Spleen (tissue), 7 donors: Measurements from ENCODE around the gene EVA1B.

Experiments
- POLR2AphosphoS5 ChIP-seq, 3 donors: sonication (generic); formaldehyde crosslinking; IDR thresholded peaks; one replicate each; pipeline ENCODE4 v1.5.1; 2017; ENCODE audit warnings: antibody characterized with exemption in 3 of 3
- TF ChIP-seq, protein P1 (sequence below), 11 experiments: fragments of 200-600 bp in 7 of 11; fragments of 450-650 bp in 4 of 11; sonication (generic) in 4 of 11; IDR thresholded peaks in 8 of 11; conservative IDR thresholded peaks in 3 of 11; 1 replicate in 7 of 11; 2 replicates in 4 of 11; pipeline versions ENCODE4 v1.4.0 to v1.8.0; 2016 to 2021; ENCODE audit warnings: antibody characterized with exemption in 11 of 11, inconsistent platforms in 4 of 11, mild to moderate bottlenecking in 1 of 11
- donor health status: DM: no; HTN: no; CAD: no; lungs with moderate emphysema.
- donor health status: DM: no; HTN: no; CAD: no.
- donor health status: DM: no; HTN: no; CAD: no.

- TF ChIP-seq, protein P1, sequence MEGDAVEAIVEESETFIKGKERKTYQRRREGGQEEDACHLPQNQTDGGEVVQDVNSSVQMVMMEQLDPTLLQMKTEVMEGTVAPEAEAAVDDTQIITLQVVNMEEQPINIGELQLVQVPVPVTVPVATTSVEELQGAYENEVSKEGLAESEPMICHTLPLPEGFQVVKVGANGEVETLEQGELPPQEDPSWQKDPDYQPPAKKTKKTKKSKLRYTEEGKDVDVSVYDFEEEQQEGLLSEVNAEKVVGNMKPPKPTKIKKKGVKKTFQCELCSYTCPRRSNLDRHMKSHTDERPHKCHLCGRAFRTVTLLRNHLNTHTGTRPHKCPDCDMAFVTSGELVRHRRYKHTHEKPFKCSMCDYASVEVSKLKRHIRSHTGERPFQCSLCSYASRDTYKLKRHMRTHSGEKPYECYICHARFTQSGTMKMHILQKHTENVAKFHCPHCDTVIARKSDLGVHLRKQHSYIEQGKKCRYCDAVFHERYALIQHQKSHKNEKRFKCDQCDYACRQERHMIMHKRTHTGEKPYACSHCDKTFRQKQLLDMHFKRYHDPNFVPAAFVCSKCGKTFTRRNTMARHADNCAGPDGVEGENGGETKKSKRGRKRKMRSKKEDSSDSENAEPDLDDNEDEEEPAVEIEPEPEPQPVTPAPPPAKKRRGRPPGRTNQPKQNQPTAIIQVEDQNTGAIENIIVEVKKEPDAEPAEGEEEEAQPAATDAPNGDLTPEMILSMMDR (IDR thresholded peaks at IDR 0.05 in 8 of 11, conservative IDR thresholded peaks at IDR 0.05 in 3 of 11): no peak
- TF ChIP-seq POLR2AphosphoS5 (IDR thresholded peaks at IDR 0.05): no peak
Measured at GRCh38 chr1:36279789-36280296, 43.6 kb downstream of the EVA1B start.
